ENCODE results near the gene IQGAP3. TPM values are rescaled to one million over a fixed set of nuclear protein-coding genes. Genes with fewer than 3 reads are reported as not detected.
A peak's percentile ranks its signal among the peaks of the same experiment; 100 is the strongest.

IQGAP3 gene
- total RNA-seq, 2 donors from 2014 or later = 28.6 to 36.9 TPM

GRCh38 chr1:156504438-156504813, 67.9 kb downstream of the IQGAP3 start:
- peaks cover 4% of the 10 kb centered on the region for H3K9me3 Mint-ChIP-seq
- no peak for TF ChIP-seq CTCF (conservative IDR thresholded peaks at IDR 0.05)
- no peaks in the 10 kb centered on the region for H3K27me3 ChIP-seq (ENCODE audit: control insufficient read depth, insufficient read depth, low read length, poor library complexity, severe bottlenecking)
- no peak for DNase-seq
- no peaks in the 10 kb centered on the region for H3K36me3 Mint-ChIP-seq (ENCODE audit: low read depth)
- peak overlapping the region; percentile 83 for H3K27ac ChIP-seq (ENCODE audit: low read depth, low read length)
- H3K9ac ChIP-seq (ENCODE audit: extremely low read depth, low read length, poor library complexity, severe bottlenecking) = no peak overlapping the region
- no peaks in the 10 kb centered on the region for H3K9me3 ChIP-seq (ENCODE audit: control insufficient read depth, low read length)
- H3K4me3 Mint-ChIP-seq = peak overlapping the region; percentile 56
- no peaks in the 10 kb centered on the region for H3K36me3 ChIP-seq (ENCODE audit: control insufficient read depth, insufficient read depth, low read length)
- H3K4me1 Mint-ChIP-seq = peaks cover 24% of the 10 kb centered on the region
- WGBS, 2 experiments (ENCODE audit: insufficient coverage in 1 of 2, insufficient read length in 1 of 2) = 65 to 80% methylated on average over 5 of the region's 5 CpGs
- peak overlapping the region; percentile 90 for H3K27ac Mint-ChIP-seq
- H3K4me3 ChIP-seq (ENCODE audit: low read length) = peak overlapping the region; percentile 72
- peaks cover 5% of the 10 kb centered on the region for H3K27me3 Mint-ChIP-seq (ENCODE audit: insufficient read depth)
- H3K4me1 ChIP-seq (ENCODE audit: control insufficient read depth, insufficient read depth, low read length) = peaks cover 5% of the 10 kb centered on the region

- H3K4me1 Mint-ChIP-seq = peaks cover 27% of the 10 kb centered on the region
- H3K27me3 ChIP-seq (ENCODE audit: control insufficient read depth, insufficient read depth, low read length, poor library complexity, severe bottlenecking) = no peaks in the 10 kb centered on the region
- H3K27ac ChIP-seq (ENCODE audit: low read depth, low read length) = no peak overlapping the region
- H3K27me3 Mint-ChIP-seq (ENCODE audit: insufficient read depth) = peaks cover 2% of the 10 kb centered on the region
- H3K36me3 ChIP-seq (ENCODE audit: control insufficient read depth, insufficient read depth, low read length) = no peaks in the 10 kb centered on the region
- H3K4me3 Mint-ChIP-seq = no peak overlapping the region
- 61 to 78% methylated on average over 2 to 5 of the region's 5 CpGs for WGBS, 2 experiments (ENCODE audit: insufficient coverage in 1 of 2, insufficient read length in 1 of 2)
- no peak overlapping the region for H3K4me3 ChIP-seq (ENCODE audit: low read length)
- no peak overlapping the region for H3K9ac ChIP-seq (ENCODE audit: extremely low read depth, low read length, poor library complexity, severe bottlenecking)
- no peaks in the 10 kb centered on the region for H3K36me3 Mint-ChIP-seq (ENCODE audit: low read depth)
- H3K9me3 ChIP-seq (ENCODE audit: control insufficient read depth, low read length) = no peaks in the 10 kb centered on the region
- peaks cover 8% of the 10 kb centered on the region for H3K4me1 ChIP-seq (ENCODE audit: control insufficient read depth, insufficient read depth, low read length)
- DNase-seq = no peak
- no peak for TF ChIP-seq CTCF (conservative IDR thresholded peaks at IDR 0.05)
- H3K27ac Mint-ChIP-seq = peak overlapping the region; percentile 90
- H3K9me3 Mint-ChIP-seq = peaks cover 4% of the 10 kb centered on the region
These were observed 68.5 kb downstream of the IQGAP3 start for GRCh38 chr1:156503698-156504437.

GRCh38 chr1:156502894-156503697, 69.3 kb downstream of the IQGAP3 start:
- H3K4me3 Mint-ChIP-seq = no peak overlapping the region
- Histone ChIP-seq H3K9ac (ENCODE audit: extremely low read depth, low read length, poor library complexity, severe bottlenecking) (no peak overlapping the region), H3K9me3 (ENCODE audit: control insufficient read depth, low read length) (no peaks in the 10 kb centered on the region), H3K4me1 (ENCODE audit: control insufficient read depth, insufficient read depth, low read length) (peaks cover 16% of the 10 kb centered on the region), H3K36me3 (ENCODE audit: control insufficient read depth, insufficient read depth, low read length) (no peaks in the 10 kb centered on the region), H3K27me3 (ENCODE audit: control insufficient read depth, insufficient read depth, low read length, poor library complexity, severe bottlenecking) (no peaks in the 10 kb centered on the region), H3K4me3 (ENCODE audit: low read length) (no peak overlapping the region), H3K27ac (ENCODE audit: low read depth, low read length) (no peak overlapping the region)
- peak overlapping the region; percentile 87 for H3K27ac Mint-ChIP-seq
- peaks cover 31% of the 10 kb centered on the region for H3K4me1 Mint-ChIP-seq
- peak; percentile 94 for DNase-seq
- no peaks in the 10 kb centered on the region for H3K36me3 Mint-ChIP-seq (ENCODE audit: low read depth)
- H3K27me3 Mint-ChIP-seq (ENCODE audit: insufficient read depth) = no peaks in the 10 kb centered on the region
- peaks cover 4% of the 10 kb centered on the region for H3K9me3 Mint-ChIP-seq
- no peak for TF ChIP-seq CTCF (conservative IDR thresholded peaks at IDR 0.05)
- 66 to 70% methylated on average over 9 to 12 of the region's 12 CpGs for WGBS, 2 experiments (ENCODE audit: insufficient coverage in 1 of 2, insufficient read length in 1 of 2)

Data from endodermal cell (in vitro differentiated cells).